Activated T-helper 17 cell treated with anti-CD3 and anti-CD28 coated beads, Interleukin-2, amount 50 U/mL, for 72 hours (primary cell): ENCODE data around the gene SMC6. TPM values are rescaled to one million over a fixed set of nuclear protein-coding genes. Genes with fewer than 3 reads are reported as not detected.
A peak's percentile ranks its signal among the peaks of the same experiment; 100 is the strongest.

Experiments
- ATAC-seq: fragments of 150-1000 bp; cut with Tn5 transposase; replicated peaks from 2 replicates; pipeline ENCODE4 v1.10.0; 2021; ENCODE audit warnings: mild to moderate bottlenecking, moderate library complexity
- H3K27ac Mint-ChIP-seq: one replicate; pipeline ENCODE4 v1.8.0; 2022; ENCODE audit warnings: mixed read lengths
- H3K27me3 Mint-ChIP-seq: one replicate; pipeline ENCODE4 v1.8.0; 2022; ENCODE audit warnings: mixed read lengths
- H3K36me3 Mint-ChIP-seq: one replicate; pipeline ENCODE4 v1.8.0; 2022; ENCODE audit warnings: low read depth, mild to moderate bottlenecking, mixed read lengths
- H3K4me1 Mint-ChIP-seq: one replicate; pipeline ENCODE4 v1.8.0; 2022; ENCODE audit warnings: mixed read lengths
- H3K4me3 Mint-ChIP-seq: one replicate; pipeline ENCODE4 v1.8.0; 2022; ENCODE audit warnings: mild to moderate bottlenecking, mixed read lengths
- H3K9me3 Mint-ChIP-seq: one replicate; pipeline ENCODE4 v1.8.0; 2022; ENCODE audit warnings: mixed read lengths
- total RNA-seq, 2 donors: library from RNA; stranded (reverse); gene quantifications; one replicate each; pipeline ENCODE4 v1.2.3, GENCODE V29; 2022

SMC6 gene
- total RNA-seq, 2 donors from 2014 or later = 14.1 to 22.3 TPM

- Mint-ChIP-seq H3K36me3 (no peaks in the 10 kb centered on the region), H3K4me1 (no peaks in the 10 kb centered on the region), H3K9me3 (no peaks in the 10 kb centered on the region), H3K4me3 (no peak overlapping the region), H3K27me3 (peaks cover 3% of the 10 kb centered on the region), H3K27ac (no peak overlapping the region)
- no peak for ATAC-seq
These were observed 117.4 kb downstream of the SMC6 start for GRCh38 chr2:17636257-17636656.

GRCh38 chr2:17634997-17635396 lies 118.6 kb downstream of the SMC6 start:
- no peak overlapping the region for H3K4me3 Mint-ChIP-seq
- no peak overlapping the region for H3K27ac Mint-ChIP-seq
- H3K36me3 Mint-ChIP-seq = no peaks in the 10 kb centered on the region
- no peak for ATAC-seq
- H3K27me3 Mint-ChIP-seq = peaks cover 5% of the 10 kb centered on the region
- no peaks in the 10 kb centered on the region for H3K9me3 Mint-ChIP-seq
- H3K4me1 Mint-ChIP-seq = no peaks in the 10 kb centered on the region

GRCh38 chr2:17630089-17630488 lies 123.5 kb downstream of the SMC6 start:
- Mint-ChIP-seq H3K27me3 (peaks cover 8% of the 10 kb centered on the region), H3K4me3 (no peak overlapping the region), H3K9me3 (no peaks in the 10 kb centered on the region), H3K36me3 (no peaks in the 10 kb centered on the region), H3K27ac (no peak overlapping the region), H3K4me1 (no peaks in the 10 kb centered on the region)
- no peak for ATAC-seq

- no peaks in the 10 kb centered on the region for H3K36me3 Mint-ChIP-seq
- ATAC-seq = no peak
- no peak overlapping the region for H3K27ac Mint-ChIP-seq
- H3K9me3 Mint-ChIP-seq = no peaks in the 10 kb centered on the region
- no peak overlapping the region for H3K4me3 Mint-ChIP-seq
- peaks cover 10% of the 10 kb centered on the region for H3K27me3 Mint-ChIP-seq
- H3K4me1 Mint-ChIP-seq = no peaks in the 10 kb centered on the region
These were observed 125.0 kb downstream of the SMC6 start for GRCh38 chr2:17628349-17629261.

- Mint-ChIP-seq H3K4me1 (no peaks in the 10 kb centered on the region), H3K27me3 (peaks cover 10% of the 10 kb centered on the region), H3K4me3 (no peak overlapping the region), H3K9me3 (no peaks in the 10 kb centered on the region), H3K36me3 (no peaks in the 10 kb centered on the region), H3K27ac (no peak overlapping the region)
- no peak for ATAC-seq
These were observed 126.2 kb downstream of the SMC6 start for GRCh38 chr2:17627434-17627833.

- Mint-ChIP-seq H3K27me3 (peaks cover 10% of the 10 kb centered on the region), H3K27ac (no peak overlapping the region), H3K36me3 (no peaks in the 10 kb centered on the region), H3K9me3 (no peaks in the 10 kb centered on the region), H3K4me3 (no peak overlapping the region), H3K4me1 (no peaks in the 10 kb centered on the region)
- no peak for ATAC-seq
These were observed 126.6 kb downstream of the SMC6 start for GRCh38 chr2:17626986-17627385.

GRCh38 chr2:17625446-17625845 lies 128.2 kb downstream of the SMC6 start:
- H3K36me3 Mint-ChIP-seq = no peaks in the 10 kb centered on the region
- H3K4me1 Mint-ChIP-seq = no peaks in the 10 kb centered on the region
- no peak overlapping the region for H3K4me3 Mint-ChIP-seq
- ATAC-seq = no peak
- H3K27me3 Mint-ChIP-seq = peaks cover 17% of the 10 kb centered on the region
- H3K9me3 Mint-ChIP-seq = no peaks in the 10 kb centered on the region
- H3K27ac Mint-ChIP-seq = no peak overlapping the region

GRCh38 chr2:17621781-17622180 lies 131.8 kb downstream of the SMC6 start:
- no peaks in the 10 kb centered on the region for H3K4me1 Mint-ChIP-seq

GRCh38 chr2:17620841-17621240 lies 132.8 kb downstream of the SMC6 start:
- no peaks in the 10 kb centered on the region for H3K9me3 Mint-ChIP-seq
- ATAC-seq = no peak
- no peaks in the 10 kb centered on the region for H3K4me1 Mint-ChIP-seq
- H3K4me3 Mint-ChIP-seq = no peak overlapping the region
- H3K27ac Mint-ChIP-seq = no peak overlapping the region
- peaks cover 16% of the 10 kb centered on the region for H3K27me3 Mint-ChIP-seq
- no peaks in the 10 kb centered on the region for H3K36me3 Mint-ChIP-seq

More at GRCh38 chr2:17621781-17622180, 131.8 kb downstream of the SMC6 start:
- Mint-ChIP-seq H3K27ac (no peak overlapping the region), H3K27me3 (peaks cover 16% of the 10 kb centered on the region), H3K4me3 (no peak overlapping the region), H3K36me3 (no peaks in the 10 kb centered on the region), H3K9me3 (no peaks in the 10 kb centered on the region)
- ATAC-seq = no peak

GRCh38 chr2:17620280-17620679 lies 133.3 kb downstream of the SMC6 start:
- H3K36me3 Mint-ChIP-seq = no peaks in the 10 kb centered on the region
- H3K4me1 Mint-ChIP-seq = no peaks in the 10 kb centered on the region
- peaks cover 16% of the 10 kb centered on the region for H3K27me3 Mint-ChIP-seq
- H3K9me3 Mint-ChIP-seq = no peaks in the 10 kb centered on the region
- no peak overlapping the region for H3K4me3 Mint-ChIP-seq
- no peak overlapping the region for H3K27ac Mint-ChIP-seq
- no peak for ATAC-seq

- Mint-ChIP-seq H3K4me1 (no peaks in the 10 kb centered on the region), H3K4me3 (no peak overlapping the region), H3K27me3 (peaks cover 17% of the 10 kb centered on the region), H3K27ac (no peak overlapping the region), H3K9me3 (no peaks in the 10 kb centered on the region), H3K36me3 (no peaks in the 10 kb centered on the region)
- no peak for ATAC-seq
These were observed 135.7 kb downstream of the SMC6 start for GRCh38 chr2:17617955-17618354.

GRCh38 chr2:17617516-17617915 lies 136.1 kb downstream of the SMC6 start:
- ATAC-seq = no peak
- Mint-ChIP-seq H3K36me3 (no peaks in the 10 kb centered on the region), H3K27me3 (peaks cover 17% of the 10 kb centered on the region), H3K27ac (no peak overlapping the region), H3K9me3 (no peaks in the 10 kb centered on the region), H3K4me3 (no peak overlapping the region), H3K4me1 (no peaks in the 10 kb centered on the region)

GRCh38 chr2:17616405-17616804 lies 137.2 kb downstream of the SMC6 start:
- no peak for ATAC-seq
- no peak overlapping the region for H3K4me3 Mint-ChIP-seq

GRCh38 chr2:17615728-17616351 lies 137.8 kb downstream of the SMC6 start:
- peak; percentile 28 for ATAC-seq
- H3K27ac Mint-ChIP-seq = no peak overlapping the region
- no peaks in the 10 kb centered on the region for H3K36me3 Mint-ChIP-seq
- H3K27me3 Mint-ChIP-seq = peaks cover 13% of the 10 kb centered on the region
- H3K9me3 Mint-ChIP-seq = no peaks in the 10 kb centered on the region
- no peaks in the 10 kb centered on the region for H3K4me1 Mint-ChIP-seq
- H3K4me3 Mint-ChIP-seq = no peak overlapping the region

More at GRCh38 chr2:17616405-17616804, 137.2 kb downstream of the SMC6 start:
- no peaks in the 10 kb centered on the region for H3K4me1 Mint-ChIP-seq
- H3K36me3 Mint-ChIP-seq = no peaks in the 10 kb centered on the region
- H3K27me3 Mint-ChIP-seq = peaks cover 17% of the 10 kb centered on the region
- no peak overlapping the region for H3K27ac Mint-ChIP-seq
- no peaks in the 10 kb centered on the region for H3K9me3 Mint-ChIP-seq

GRCh38 chr2:17615147-17615546 lies 138.5 kb downstream of the SMC6 start:
- H3K4me1 Mint-ChIP-seq = no peaks in the 10 kb centered on the region
- no peak overlapping the region for H3K4me3 Mint-ChIP-seq
- H3K9me3 Mint-ChIP-seq = no peaks in the 10 kb centered on the region
- peaks cover 10% of the 10 kb centered on the region for H3K27me3 Mint-ChIP-seq
- no peaks in the 10 kb centered on the region for H3K36me3 Mint-ChIP-seq
- H3K27ac Mint-ChIP-seq = no peak overlapping the region
- ATAC-seq = no peak
